Measurements from ENCODE around the gene PCDHGA3. TPM values are rescaled to one million over a fixed set of nuclear protein-coding genes. Genes with fewer than 3 reads are reported as not detected.

PCDHGA3 gene
- total RNA-seq, 1 experiment from 2014 or later, result 1.3 TPM

DNA sequence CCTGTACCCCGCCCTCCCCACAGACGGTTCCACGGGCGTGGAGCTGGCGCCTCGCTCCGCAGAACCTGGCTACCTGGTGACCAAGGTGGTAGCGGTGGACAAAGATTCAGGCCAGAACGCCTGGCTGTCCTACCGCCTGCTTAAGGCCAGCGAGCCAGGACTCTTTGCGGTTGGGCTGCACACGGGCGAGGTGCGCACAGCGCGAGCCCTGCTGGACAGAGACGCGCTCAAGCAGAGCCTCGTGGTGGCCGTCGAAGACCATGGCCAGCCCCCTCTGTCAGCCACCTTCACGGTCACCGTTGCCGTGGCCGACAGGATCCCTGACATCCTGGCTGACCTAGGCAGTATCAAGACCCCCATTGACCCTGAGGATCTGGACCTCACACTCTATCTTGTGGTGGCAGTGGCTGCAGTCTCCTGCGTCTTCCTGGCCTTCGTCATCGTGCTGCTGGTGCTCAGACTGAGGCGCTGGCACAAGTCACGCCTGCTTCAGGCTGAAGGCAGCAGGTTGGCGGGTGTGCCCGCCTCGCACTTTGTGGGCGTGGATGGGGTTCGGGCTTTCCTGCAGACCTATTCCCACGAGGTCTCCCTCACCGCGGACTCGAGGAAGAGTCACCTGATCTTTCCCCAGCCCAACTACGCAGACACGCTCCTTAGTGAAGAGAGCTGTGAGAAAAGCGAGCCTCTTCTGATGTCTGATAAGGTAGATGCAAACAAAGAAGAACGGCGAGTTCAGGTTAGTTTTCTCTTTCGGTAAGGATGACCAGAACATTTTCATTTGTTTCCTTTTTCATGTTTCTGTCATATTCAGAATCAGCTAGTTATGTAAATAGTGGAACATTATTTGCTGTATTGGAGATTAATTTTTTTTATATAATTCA is 22.6 kb downstream of the PCDHGA3 start:
- H3K4me3 Mint-ChIP-seq, result no peak overlapping the region
- CTCF ChIA-PET, result no interaction called here
- no peak for TF ChIP-seq NR2C2 (CRISPR knock-in tag; IDR thresholded peaks at IDR 0.05)
- TF ChIP-seq, protein P1, sequence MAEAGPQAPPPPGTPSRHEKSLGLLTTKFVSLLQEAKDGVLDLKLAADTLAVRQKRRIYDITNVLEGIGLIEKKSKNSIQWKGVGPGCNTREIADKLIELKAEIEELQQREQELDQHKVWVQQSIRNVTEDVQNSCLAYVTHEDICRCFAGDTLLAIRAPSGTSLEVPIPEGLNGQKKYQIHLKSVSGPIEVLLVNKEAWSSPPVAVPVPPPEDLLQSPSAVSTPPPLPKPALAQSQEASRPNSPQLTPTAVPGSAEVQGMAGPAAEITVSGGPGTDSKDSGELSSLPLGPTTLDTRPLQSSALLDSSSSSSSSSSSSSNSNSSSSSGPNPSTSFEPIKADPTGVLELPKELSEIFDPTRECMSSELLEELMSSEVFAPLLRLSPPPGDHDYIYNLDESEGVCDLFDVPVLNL (CRISPR knock-in tag; IDR thresholded peaks at IDR 0.05; ENCODE audit: borderline replicate concordance, low read depth), result no peak
- TF ChIP-seq, protein P2, sequence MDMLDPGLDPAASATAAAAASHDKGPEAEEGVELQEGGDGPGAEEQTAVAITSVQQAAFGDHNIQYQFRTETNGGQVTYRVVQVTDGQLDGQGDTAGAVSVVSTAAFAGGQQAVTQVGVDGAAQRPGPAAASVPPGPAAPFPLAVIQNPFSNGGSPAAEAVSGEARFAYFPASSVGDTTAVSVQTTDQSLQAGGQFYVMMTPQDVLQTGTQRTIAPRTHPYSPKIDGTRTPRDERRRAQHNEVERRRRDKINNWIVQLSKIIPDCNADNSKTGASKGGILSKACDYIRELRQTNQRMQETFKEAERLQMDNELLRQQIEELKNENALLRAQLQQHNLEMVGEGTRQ (CRISPR knock-in tag; IDR thresholded peaks at IDR 0.05), result no peak
- peak; percentile 30; the same call in 1 of the 2 replicates for TF ChIP-seq SMAD4 (CRISPR knock-in tag; IDR thresholded peaks at IDR 0.05)
- H3K27ac Mint-ChIP-seq, result no peak overlapping the region
- H3K27me3 Mint-ChIP-seq (ENCODE audit: low read depth), result peaks cover 14% of the 10 kb centered on the region
- H3K4me1 Mint-ChIP-seq, result peaks cover 24% of the 10 kb centered on the region
- peaks cover 57% of the 10 kb centered on the region for H3K9me3 Mint-ChIP-seq
- DNase-seq (ENCODE audit: low spot score), result no peak
- peaks cover 63% of the 10 kb centered on the region for H3K36me3 Mint-ChIP-seq
- POLR2A ChIA-PET, result no interaction called here
- no peak for ATAC-seq

DNA sequence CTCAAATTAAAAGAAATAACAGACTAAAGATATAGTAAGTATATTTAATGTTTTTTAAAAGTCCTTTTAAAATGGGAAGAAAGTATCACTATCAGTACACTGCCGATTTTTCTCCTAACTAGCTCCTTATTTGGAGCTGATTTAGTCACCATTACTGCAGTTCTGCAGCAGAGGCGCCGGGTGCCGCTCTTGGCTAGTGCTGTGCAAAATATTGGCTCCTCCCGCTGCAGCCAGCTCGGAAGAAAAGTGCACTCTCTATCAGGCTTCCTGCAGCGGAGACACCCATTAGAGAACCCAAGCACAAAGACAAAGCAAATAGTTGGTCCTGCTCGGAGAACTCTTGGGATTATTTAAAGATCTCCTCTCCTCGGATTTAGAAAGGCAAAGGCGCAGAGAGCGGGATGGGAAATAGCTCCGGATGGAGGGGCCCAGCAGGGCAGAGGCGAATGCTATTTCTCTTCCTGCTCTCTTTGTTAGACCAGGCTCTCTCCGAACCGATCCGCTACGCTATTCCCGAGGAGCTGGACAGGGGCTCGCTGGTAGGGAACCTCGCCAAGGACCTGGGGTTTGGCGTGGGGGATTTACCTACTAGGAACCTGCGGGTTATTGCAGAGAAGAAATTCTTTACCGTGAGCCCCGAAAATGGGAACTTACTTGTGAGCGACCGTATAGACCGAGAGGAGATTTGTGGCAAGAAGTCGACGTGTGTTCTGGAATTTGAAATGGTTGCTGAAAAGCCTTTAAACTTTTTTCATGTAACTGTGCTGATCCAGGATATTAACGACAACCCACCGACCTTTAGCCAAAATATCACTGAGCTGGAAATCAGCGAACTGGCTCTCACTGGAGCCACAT is 26.6 kb downstream of the PCDHGA3 start, which contains the start of gene PCDHGB3:
Gene PCDHGB3 (plus strand): TSS at position 249 of the 855 bp plus-strand sequence. CDS start 153 bp downstream, at position 402.
- DNase-seq (ENCODE audit: low spot score), result peak; percentile 56
- H3K4me1 Mint-ChIP-seq, result peaks cover 5% of the 10 kb centered on the region
- TF ChIP-seq ATF1 (CRISPR knock-in tag; IDR thresholded peaks at IDR 0.05) (no peak), FOXK1 (CRISPR knock-in tag; IDR thresholded peaks at IDR 0.05) (no peak), TEAD4 (CRISPR knock-in tag; IDR thresholded peaks at IDR 0.05) (no peak), CREB1 (CRISPR knock-in tag; IDR thresholded peaks at IDR 0.05) (no peak), NFYB (CRISPR knock-in tag; conservative IDR thresholded peaks at IDR 0.05; ENCODE audit: low read depth) (no peak), RELA (CRISPR knock-in tag; IDR thresholded peaks at IDR 0.05; ENCODE audit: borderline replicate concordance) (no peak), ZNF138 (CRISPR knock-in tag; conservative IDR thresholded peaks at IDR 0.05) (no peak), ZNF423 (CRISPR knock-in tag; IDR thresholded peaks at IDR 0.05) (no peak), SMAD3 (CRISPR knock-in tag; IDR thresholded peaks at IDR 0.05; ENCODE audit: borderline replicate concordance) (no peak)
- H3K27ac Mint-ChIP-seq, result peak within 1 kb of the TSS; percentile 91
- CTCF ChIA-PET, result interaction anchor here (0.6 to 3.5 kb wide), 51 partner anchors 8 to 267 kb away, joined by 3 to 37 read pairs (median 6); partner anchors contain the start of genes DIAPH1, PCDHB10, PCDHB11 and PCDHB13
- H3K9me3 Mint-ChIP-seq, result peaks cover 55% of the 10 kb centered on the region
- H3K4me3 Mint-ChIP-seq, result peak within 1 kb of the TSS; percentile 61
- POLR2A ChIA-PET, result interaction anchor here (0.6 kb wide), 1 partner anchor 248 kb away, joined by 3 read pairs; the partner anchor contains the start of gene DIAPH1
- peaks cover 8% of the 10 kb centered on the region for H3K27me3 Mint-ChIP-seq (ENCODE audit: low read depth)
- H3K36me3 Mint-ChIP-seq, result peaks cover 61% of the 10 kb centered on the region
- peak; percentile 95 for ATAC-seq

DNA sequence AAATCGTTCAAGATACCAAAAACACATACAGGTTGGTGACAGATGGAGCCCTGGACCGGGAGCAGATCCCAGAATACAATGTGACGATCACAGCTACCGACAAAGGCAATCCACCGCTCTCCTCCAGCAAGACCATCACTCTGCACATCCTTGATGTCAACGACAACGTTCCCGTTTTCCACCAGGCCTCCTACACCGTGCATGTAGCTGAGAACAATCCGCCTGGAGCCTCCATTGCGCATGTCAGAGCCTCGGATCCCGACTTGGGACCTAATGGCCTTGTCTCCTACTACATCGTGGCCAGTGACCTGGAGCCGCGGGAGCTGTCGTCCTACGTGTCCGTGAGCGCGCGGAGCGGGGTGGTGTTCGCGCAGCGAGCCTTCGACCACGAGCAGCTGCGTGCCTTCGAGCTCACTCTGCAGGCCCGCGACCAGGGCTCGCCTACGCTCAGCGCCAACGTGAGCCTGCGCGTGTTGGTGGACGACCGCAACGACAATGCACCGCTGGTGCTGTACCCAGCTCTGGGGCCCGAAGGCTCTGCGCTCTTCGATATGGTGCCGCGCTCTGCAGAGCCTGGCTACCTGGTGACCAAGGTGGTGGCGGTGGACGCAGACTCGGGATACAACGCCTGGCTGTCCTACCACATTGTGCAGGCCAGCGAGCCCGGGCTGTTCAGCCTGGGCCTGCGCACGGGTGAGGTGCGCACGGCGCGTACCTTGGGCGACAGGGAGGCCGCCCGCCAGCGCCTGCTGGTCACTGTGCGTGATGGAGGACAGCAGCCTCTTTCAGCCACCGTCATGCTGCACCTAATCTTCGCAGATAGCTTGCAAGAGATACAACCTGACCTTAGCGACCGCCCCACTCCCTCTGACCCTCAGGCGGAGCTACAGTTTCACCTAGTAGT is 28.2 kb downstream of the PCDHGA3 start:
- Mint-ChIP-seq H3K4me1 (peaks cover 5% of the 10 kb centered on the region), H3K36me3 (peaks cover 56% of the 10 kb centered on the region), H3K4me3 (no peak overlapping the region), H3K27me3 (ENCODE audit: low read depth) (peaks cover 9% of the 10 kb centered on the region), H3K27ac (no peak overlapping the region), H3K9me3 (peaks cover 55% of the 10 kb centered on the region)
- ATAC-seq (no peak), DNase-seq (ENCODE audit: low spot score) (no peak)
- ChIA-PET POLR2A (no interaction called here), CTCF (interaction anchor here (1.0 to 3.5 kb wide), 10 partner anchors 16 to 192 kb away, joined by 3 to 37 read pairs (median 8); partner anchors contain the start of genes PCDHB14, PCDHB16, PCDHGA10 and PCDHGA2)
- no peak for TF ChIP-seq NFYB (CRISPR knock-in tag; conservative IDR thresholded peaks at IDR 0.05; ENCODE audit: low read depth)
